Measurements from ENCODE around the gene ZNF385A. TPM values are rescaled to one million over a fixed set of nuclear protein-coding genes. Genes with fewer than 3 reads are reported as not detected.

ZNF385A gene
- total and polyA plus RNA-seq, 3 experiments from 2014 or later = 0.77 to 0.78 TPM; not detected in 1

GRCh38 chr12:54375259-54375579 lies 9.3 kb downstream of the ZNF385A start:
- Histone ChIP-seq H3K36me3 (ENCODE audit: insufficient read depth, low read length) (no peaks in the 10 kb centered on the region), H3K27ac (ENCODE audit: low read depth, low read length) (no peak overlapping the region), H3K4me1 (ENCODE audit: insufficient read depth, low read length) (peaks cover 4% of the 10 kb centered on the region), H3K4me3 (ENCODE audit: low read length) (no peak overlapping the region), H3K27me3 (ENCODE audit: insufficient read depth, low read length, poor library complexity, severe bottlenecking) (no peaks in the 10 kb centered on the region), H3K9me3 (ENCODE audit: low read length) (no peaks in the 10 kb centered on the region)
- Mint-ChIP-seq H3K4me1 (peaks cover 9 to 20% (median 10%) of the 10 kb centered on the region in 3 donors), H3K4me3 (no peak overlapping the region), H3K9me3 (no peaks in the 10 kb centered on the region), H3K27me3 (no peaks in the 10 kb centered on the region), H3K27ac (peak overlapping the region in 1 of 8 donors; percentile 34), H3K36me3 (peaks cover 0 to 1% (median 0%) of the 10 kb centered on the region in 3 donors)
- ChIA-PET POLR2A (no interaction called here), CTCF (no interaction called here)
- DNase-seq = no peak

DNA sequence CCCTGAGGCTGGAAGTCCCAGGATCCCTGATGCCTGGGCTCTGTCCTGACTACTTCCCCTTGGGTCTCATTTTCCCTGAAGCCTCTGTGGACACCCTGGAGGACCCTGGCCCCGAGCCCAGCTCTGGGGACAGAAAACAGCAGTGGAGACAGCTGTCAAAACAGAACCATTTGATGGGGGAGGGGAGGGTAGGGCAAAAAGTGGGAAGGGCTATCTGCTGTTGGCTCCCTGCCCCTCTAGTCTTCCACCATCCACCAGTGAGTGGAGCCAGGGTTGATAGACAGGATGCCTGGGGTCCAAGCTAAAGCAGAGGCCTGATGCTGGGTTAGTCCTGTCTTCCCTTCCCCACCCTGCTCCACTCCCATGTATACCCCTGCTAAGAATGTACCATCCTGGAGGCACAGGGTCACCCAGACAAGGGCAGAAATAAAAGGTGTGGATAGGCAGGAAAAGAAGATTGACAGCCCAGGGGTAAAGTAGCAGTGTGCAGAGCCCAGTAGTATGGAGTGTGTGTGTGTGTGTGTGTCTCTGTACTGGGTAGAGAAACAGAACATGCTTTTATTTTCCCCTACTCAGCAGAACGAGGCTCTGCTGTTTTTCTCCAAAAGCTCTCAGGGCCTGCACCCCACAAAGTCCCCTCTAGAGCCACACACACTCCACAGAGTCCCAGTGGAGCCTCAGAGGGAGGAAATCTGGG lies 9.8 kb downstream of the ZNF385A start:
- H3K27ac ChIP-seq (ENCODE audit: low read depth, low read length) = no peak overlapping the region
- H3K36me3 Mint-ChIP-seq = peaks cover 0 to 1% (median 0%) of the 10 kb centered on the region in 3 donors
- no peak for DNase-seq
- H3K4me1 ChIP-seq (ENCODE audit: insufficient read depth, low read length) = peaks cover 4% of the 10 kb centered on the region
- no peaks in the 10 kb centered on the region for H3K36me3 ChIP-seq (ENCODE audit: insufficient read depth, low read length)
- no peaks in the 10 kb centered on the region for H3K27me3 ChIP-seq (ENCODE audit: insufficient read depth, low read length, poor library complexity, severe bottlenecking)
- no peak overlapping the region for H3K4me3 Mint-ChIP-seq
- no peak overlapping the region for H3K27ac Mint-ChIP-seq
- peaks cover 8 to 18% (median 8%) of the 10 kb centered on the region in 3 donors for H3K4me1 Mint-ChIP-seq
- POLR2A ChIA-PET = no interaction called here
- no peaks in the 10 kb centered on the region for H3K9me3 ChIP-seq (ENCODE audit: low read length)
- CTCF ChIA-PET = no interaction called here
- no peak overlapping the region for H3K4me3 ChIP-seq (ENCODE audit: low read length)
- no peaks in the 10 kb centered on the region for H3K9me3 Mint-ChIP-seq
- no peaks in the 10 kb centered on the region for H3K27me3 Mint-ChIP-seq

- Mint-ChIP-seq H3K4me3 (no peak overlapping the region), H3K27ac (no peak overlapping the region), H3K4me1 (peaks cover 9 to 19% (median 10%) of the 10 kb centered on the region in 3 donors), H3K36me3 (peaks cover 0 to 1% (median 0%) of the 10 kb centered on the region in 3 donors), H3K9me3 (no peaks in the 10 kb centered on the region), H3K27me3 (no peaks in the 10 kb centered on the region)
- no peaks in the 10 kb centered on the region for H3K9me3 ChIP-seq (ENCODE audit: low read length)
- H3K27me3 ChIP-seq (ENCODE audit: insufficient read depth, low read length, poor library complexity, severe bottlenecking) = no peaks in the 10 kb centered on the region
- H3K27ac ChIP-seq (ENCODE audit: low read depth, low read length) = no peak overlapping the region
- DNase-seq = no peak
- no peak overlapping the region for H3K4me3 ChIP-seq (ENCODE audit: low read length)
- CTCF ChIA-PET = interaction anchor here (1.4 kb wide), 1 partner anchor 31 kb away, joined by 3 read pairs; no protein-coding TSS in a partner anchor
- peaks cover under 1% of the 10 kb centered on the region for H3K4me1 ChIP-seq (ENCODE audit: insufficient read depth, low read length)
- POLR2A ChIA-PET = no interaction called here
- H3K36me3 ChIP-seq (ENCODE audit: insufficient read depth, low read length) = no peaks in the 10 kb centered on the region
Measured at GRCh38 chr12:54373649-54374561, 10.6 kb downstream of the ZNF385A start.

DNA sequence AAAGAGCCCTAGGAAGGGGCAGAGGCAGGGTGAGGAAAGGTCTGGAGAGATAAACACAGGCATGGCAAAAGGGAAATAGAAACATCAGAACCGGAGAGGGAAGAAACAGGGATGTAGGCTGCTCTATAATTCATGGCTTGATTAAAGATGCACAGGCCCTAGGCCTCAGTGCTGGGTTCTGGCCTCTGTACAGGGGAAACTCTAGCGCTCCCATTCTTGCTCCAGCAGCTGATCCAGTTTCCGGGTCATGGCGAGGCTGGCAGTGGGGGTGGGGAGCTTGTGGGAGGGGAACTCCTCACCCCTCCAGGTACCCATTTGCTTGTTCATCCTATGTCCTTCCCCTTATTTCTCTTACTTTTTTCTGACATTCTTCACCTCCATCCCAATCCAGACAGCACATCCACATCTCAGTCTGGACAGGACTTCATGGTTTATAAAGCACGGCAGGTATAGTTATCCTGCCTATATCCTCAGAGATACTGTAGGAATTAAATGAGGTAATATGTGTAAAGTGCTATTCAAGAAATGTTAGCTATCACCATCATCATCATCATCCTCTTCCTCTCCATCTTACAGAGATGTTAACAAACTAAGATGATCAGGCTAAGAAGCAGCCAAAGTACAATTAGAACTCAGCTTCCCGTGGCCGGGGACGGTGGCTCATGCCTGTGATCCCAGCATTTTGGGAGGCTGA lies 12.3 kb downstream of the ZNF385A start:
- Histone ChIP-seq H3K4me3 (ENCODE audit: low read length) (no peak overlapping the region), H3K27me3 (ENCODE audit: insufficient read depth, low read length, poor library complexity, severe bottlenecking) (no peaks in the 10 kb centered on the region), H3K9me3 (ENCODE audit: low read length) (no peaks in the 10 kb centered on the region), H3K4me1 (ENCODE audit: insufficient read depth, low read length) (peaks cover 11% of the 10 kb centered on the region), H3K27ac (ENCODE audit: low read depth, low read length) (no peak overlapping the region), H3K36me3 (ENCODE audit: insufficient read depth, low read length) (no peaks in the 10 kb centered on the region)
- Mint-ChIP-seq H3K9me3 (no peaks in the 10 kb centered on the region), H3K4me3 (no peak overlapping the region), H3K4me1 (peaks cover 16 to 25% (median 19%) of the 10 kb centered on the region in 3 donors), H3K36me3 (peaks cover 0 to 1% (median 0%) of the 10 kb centered on the region in 3 donors), H3K27ac (peak overlapping the region in 3 of 8 donors; percentile 54 to 74 (median 64)), H3K27me3 (peaks cover 0 to 2% of the 10 kb centered on the region in 2 donors)
- ChIA-PET CTCF (interaction anchor here (0.8 to 2.7 kb wide), 5 partner anchors 32 to 120 kb away, joined by 3 to 11 read pairs (median 3); no protein-coding TSS in a partner anchor), POLR2A (no interaction called here)
- no peak for DNase-seq

GRCh38 chr12:54371328-54372112 lies 13.0 kb downstream of the ZNF385A start:
- H3K27me3 ChIP-seq (ENCODE audit: insufficient read depth, low read length, poor library complexity, severe bottlenecking) = no peaks in the 10 kb centered on the region
- DNase-seq = no peak
- no peaks in the 10 kb centered on the region for H3K9me3 ChIP-seq (ENCODE audit: low read length)
- no peaks in the 10 kb centered on the region for H3K36me3 ChIP-seq (ENCODE audit: insufficient read depth, low read length)
- peaks cover 11% of the 10 kb centered on the region for H3K4me1 ChIP-seq (ENCODE audit: insufficient read depth, low read length)
- Mint-ChIP-seq H3K27me3 (peaks cover 0 to 2% of the 10 kb centered on the region in 2 donors), H3K36me3 (peaks cover 0 to 1% (median 0%) of the 10 kb centered on the region in 3 donors), H3K27ac (peak overlapping the region in 3 of 8 donors; percentile 13 to 83 (median 64)), H3K4me3 (no peak overlapping the region), H3K4me1 (peaks cover 16 to 25% (median 19%) of the 10 kb centered on the region in 3 donors), H3K9me3 (no peaks in the 10 kb centered on the region)
- no peak overlapping the region for H3K27ac ChIP-seq (ENCODE audit: low read depth, low read length)
- CTCF ChIA-PET = interaction anchor here (0.9 to 2.7 kb wide), 9 partner anchors 8 to 157 kb away, joined by 3 to 14 read pairs (median 6); partner anchors contain the start of gene NCKAP1L
- no peak overlapping the region for H3K4me3 ChIP-seq (ENCODE audit: low read length)
- POLR2A ChIA-PET = no interaction called here

DNA sequence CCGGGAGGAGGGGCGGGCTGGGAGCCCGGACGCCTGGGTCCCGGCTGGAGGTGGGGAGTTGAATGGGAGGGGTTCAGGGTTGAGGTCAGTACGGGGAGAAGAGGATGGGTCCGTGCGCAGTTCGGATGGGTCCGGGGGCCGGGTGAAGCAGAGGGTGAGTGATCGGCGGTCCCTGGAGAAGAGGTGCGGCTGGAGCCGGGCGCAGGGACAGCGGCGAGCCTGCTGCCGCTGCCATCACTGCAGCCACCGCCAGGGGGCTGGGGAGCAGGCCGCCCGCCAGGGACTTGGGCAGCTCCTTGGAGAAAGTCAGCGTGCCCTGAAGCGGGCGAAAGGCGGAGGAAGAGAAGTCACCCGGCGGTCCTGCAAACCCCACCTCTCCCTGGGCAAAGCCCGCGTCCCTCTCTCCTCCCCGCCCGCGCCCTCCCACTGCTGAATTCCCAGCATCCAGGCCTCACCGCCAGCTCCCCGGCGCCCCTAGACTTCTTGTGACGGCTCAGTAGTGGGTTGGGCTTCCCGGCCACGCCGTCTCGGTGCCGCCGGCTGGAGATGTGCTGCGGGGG lies 14.3 kb downstream of the ZNF385A start:
- Histone ChIP-seq H3K9me3 (ENCODE audit: low read length) (no peaks in the 10 kb centered on the region), H3K4me3 (ENCODE audit: low read length) (no peak overlapping the region), H3K27ac (ENCODE audit: low read depth, low read length) (no peak overlapping the region), H3K36me3 (ENCODE audit: insufficient read depth, low read length) (no peaks in the 10 kb centered on the region), H3K4me1 (ENCODE audit: insufficient read depth, low read length) (peaks cover 11% of the 10 kb centered on the region), H3K27me3 (ENCODE audit: insufficient read depth, low read length, poor library complexity, severe bottlenecking) (no peaks in the 10 kb centered on the region)
- ChIA-PET POLR2A (interaction anchor here (1.3 kb wide), 1 partner anchor 154 kb away, joined by 3 read pairs; no protein-coding TSS in a partner anchor), CTCF (interaction anchor here (1.0 to 2.7 kb wide), 11 partner anchors 9 to 156 kb away, joined by 3 to 14 read pairs (median 3); partner anchors contain the start of gene NCKAP1L)
- peak overlapping the region in 1 of 7 donors; percentile 73 for H3K4me3 Mint-ChIP-seq
- peak in 1 of 5 donors; percentile 21 for DNase-seq
- H3K9me3 Mint-ChIP-seq = no peaks in the 10 kb centered on the region
- peaks cover 0 to 1% (median 0%) of the 10 kb centered on the region in 3 donors for H3K36me3 Mint-ChIP-seq
- peaks cover 16 to 25% (median 19%) of the 10 kb centered on the region in 3 donors for H3K4me1 Mint-ChIP-seq
- H3K27ac Mint-ChIP-seq = no peak overlapping the region
- H3K27me3 Mint-ChIP-seq = peaks cover 0 to 2% of the 10 kb centered on the region in 2 donors

Measured in CD8-positive, alpha-beta memory T cell (primary cell).